Activated T-cell treated with anti-CD3 and anti-CD28 coated beads, Interleukin-2, amount 50 U/mL, for 72 hours (primary cell): ENCODE results near the gene EVX1. TPM values are rescaled to one million over a fixed set of nuclear protein-coding genes. Genes with fewer than 3 reads are reported as not detected.
A peak's percentile ranks its signal among the peaks of the same experiment; 100 is the strongest.

Source experiments
- ATAC-seq, 2 donors: fragments of 150-1000 bp; cut with Tn5 transposase; replicated peaks in 1 of 2; 2 replicates each; pipeline ENCODE4 v1.10.0; 2021; ENCODE audit warnings: moderate library complexity in 2 of 2, mild to moderate bottlenecking in 1 of 2
- DNase-seq, 2 donors: peaks; one replicate each; pipeline ENCODE4 v3.0.0; 2021 to 2022; ENCODE audit warnings: mixed read lengths in 1 of 2
- H3K27ac Mint-ChIP-seq: one replicate; pipeline ENCODE4 v1.8.0; 2022; ENCODE audit warnings: mild to moderate bottlenecking, moderate library complexity, mixed read lengths
- H3K27me3 Mint-ChIP-seq: one replicate; pipeline ENCODE4 v1.8.0; 2022; ENCODE audit warnings: low read depth, mixed read lengths
- H3K36me3 Mint-ChIP-seq, 2 donors: one replicate each; pipeline ENCODE4 v1.8.0; 2022; ENCODE audit warnings: mixed read lengths in 2 of 2, mild to moderate bottlenecking in 1 of 2; ENCODE audit not compliant: insufficient read depth in 2 of 2
- H3K4me1 Mint-ChIP-seq: one replicate; pipeline ENCODE4 v1.8.0; 2022; ENCODE audit warnings: low read depth, mixed read lengths
- H3K4me3 Mint-ChIP-seq, 2 donors: one replicate each; pipeline ENCODE4 v1.8.0; 2022; ENCODE audit warnings: mild to moderate bottlenecking in 2 of 2, mixed read lengths in 2 of 2, moderate library complexity in 2 of 2
- H3K9me3 Mint-ChIP-seq, 2 donors: one replicate each; pipeline ENCODE4 v1.8.0; 2022; ENCODE audit warnings: mixed read lengths in 2 of 2
- total RNA-seq, 2 donors: library from RNA; stranded (reverse); gene quantifications; one replicate each; pipeline ENCODE4 v1.2.3, GENCODE V29; 2022

Gene EVX1
- total RNA-seq, 2 donors from 2014 or later, result 0.07 TPM; not detected in 1

GRCh38 chr7:27211764-27212204 is 30.8 kb upstream of the EVX1 start:
- H3K36me3 Mint-ChIP-seq, result no peaks in the 10 kb centered on the region
- H3K27me3 Mint-ChIP-seq, result peaks cover 94% of the 10 kb centered on the region
- H3K27ac Mint-ChIP-seq, result no peak overlapping the region
- DNase-seq (no peak), ATAC-seq (no peak)
- no peaks in the 10 kb centered on the region for H3K9me3 Mint-ChIP-seq
- no peak overlapping the region for H3K4me3 Mint-ChIP-seq
- H3K4me1 Mint-ChIP-seq, result peaks cover 17% of the 10 kb centered on the region

- Mint-ChIP-seq H3K27me3 (peaks cover 94% of the 10 kb centered on the region), H3K4me3 (peak overlapping the region; percentile 27 to 51), H3K36me3 (no peaks in the 10 kb centered on the region), H3K27ac (no peak overlapping the region), H3K9me3 (no peaks in the 10 kb centered on the region), H3K4me1 (peaks cover 17% of the 10 kb centered on the region)
- no peak for ATAC-seq
- DNase-seq, result no peak
These were observed 29.8 kb upstream of the EVX1 start for GRCh38 chr7:27212497-27213432.

GRCh38 chr7:27213433-27214238 is 29.0 kb upstream of the EVX1 start:
- Mint-ChIP-seq H3K36me3 (no peaks in the 10 kb centered on the region), H3K27me3 (peaks cover 94% of the 10 kb centered on the region), H3K9me3 (no peaks in the 10 kb centered on the region), H3K4me1 (peaks cover 17% of the 10 kb centered on the region), H3K4me3 (peak overlapping the region in 1 of 2 donors; percentile 39), H3K27ac (no peak overlapping the region)
- ATAC-seq (no peak), DNase-seq (no peak)

DNA sequence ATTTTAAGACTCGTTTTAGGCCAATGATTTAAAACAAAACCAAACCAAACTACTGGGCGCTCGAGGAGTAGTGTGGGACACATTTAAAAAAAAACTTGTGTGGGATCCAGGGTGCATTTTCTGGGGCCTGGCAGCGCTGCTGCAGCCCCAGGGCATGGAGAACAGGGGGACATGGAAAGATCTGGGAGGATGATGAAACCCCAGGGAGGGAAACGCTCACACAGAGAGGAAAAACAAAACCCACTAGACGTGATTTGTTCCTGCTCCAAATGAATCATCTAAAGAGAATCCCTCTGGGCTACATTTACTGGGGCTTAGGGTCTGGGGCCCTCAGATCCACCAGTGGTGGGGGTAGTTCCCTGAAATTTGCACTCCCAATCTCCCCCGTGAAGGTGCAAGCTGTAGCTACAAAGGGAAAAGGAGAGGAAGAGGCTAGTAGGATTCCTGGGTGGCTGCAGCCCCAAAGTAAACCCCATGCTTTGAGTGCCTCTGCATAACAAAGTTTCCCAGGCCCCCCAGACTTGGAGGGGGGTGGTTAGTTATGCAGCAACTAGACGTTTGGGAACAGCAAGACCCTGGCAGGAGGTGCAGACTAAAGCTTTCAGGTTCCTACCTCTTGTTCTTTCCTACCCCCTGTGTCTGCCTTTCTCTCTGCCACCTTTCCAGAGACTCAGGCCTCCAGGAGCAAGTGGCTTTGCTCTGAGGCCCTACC is 28.2 kb upstream of the EVX1 start:
- H3K36me3 Mint-ChIP-seq, result no peaks in the 10 kb centered on the region
- H3K4me1 Mint-ChIP-seq, result peaks cover 17% of the 10 kb centered on the region
- H3K27ac Mint-ChIP-seq, result no peak overlapping the region
- H3K4me3 Mint-ChIP-seq, result no peak overlapping the region
- ATAC-seq (no peak), DNase-seq (no peak)
- H3K9me3 Mint-ChIP-seq, result no peaks in the 10 kb centered on the region
- H3K27me3 Mint-ChIP-seq, result peaks cover 94% of the 10 kb centered on the region

DNA sequence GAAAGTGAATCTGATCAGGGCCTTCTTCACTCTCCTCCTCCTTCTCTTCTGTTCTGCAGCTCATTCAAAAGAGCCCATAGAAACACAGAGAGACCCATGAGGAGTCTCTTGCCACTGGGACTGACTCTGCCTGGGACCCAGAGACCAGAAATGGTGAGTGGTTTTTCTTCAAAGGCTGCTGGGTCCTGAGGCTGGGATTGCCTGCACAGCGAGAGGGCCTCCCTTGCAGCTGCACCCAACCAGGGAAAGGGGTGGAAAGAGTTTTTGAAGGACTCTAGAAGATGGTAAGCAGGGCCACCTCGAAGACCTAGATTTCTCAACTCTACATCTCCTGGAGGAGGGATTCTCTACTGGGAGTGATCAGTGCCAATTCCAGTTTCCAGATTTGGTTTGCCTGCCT is 27.2 kb upstream of the EVX1 start:
- DNase-seq (no peak), ATAC-seq (no peak)
- H3K36me3 Mint-ChIP-seq, result no peaks in the 10 kb centered on the region
- H3K27me3 Mint-ChIP-seq, result peaks cover 92% of the 10 kb centered on the region
- peaks cover 13% of the 10 kb centered on the region for H3K4me1 Mint-ChIP-seq
- no peak overlapping the region for H3K27ac Mint-ChIP-seq
- no peaks in the 10 kb centered on the region for H3K9me3 Mint-ChIP-seq
- H3K4me3 Mint-ChIP-seq, result no peak overlapping the region

DNA sequence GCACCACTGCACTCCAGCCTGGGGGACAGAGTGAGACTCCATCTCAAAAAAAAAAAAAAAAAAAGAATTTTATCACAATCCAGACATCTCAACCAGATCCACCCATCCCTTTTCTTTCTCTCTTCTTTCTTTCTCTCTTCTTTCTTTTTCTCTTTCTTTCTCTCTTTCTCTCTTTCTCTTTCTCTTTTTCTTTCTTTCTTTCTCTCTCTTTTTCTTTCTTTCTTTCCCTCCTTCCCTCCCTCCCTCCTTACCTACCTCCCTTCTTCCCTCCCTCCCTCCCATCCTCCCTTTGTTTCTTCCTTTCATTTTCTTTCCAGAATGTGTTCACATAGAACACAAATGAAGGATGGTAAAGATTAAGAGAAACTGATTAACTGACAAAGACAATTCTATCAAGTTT is 24.7 kb upstream of the EVX1 start:
- no peaks in the 10 kb centered on the region for H3K9me3 Mint-ChIP-seq
- ATAC-seq (no peak), DNase-seq (no peak)
- H3K4me1 Mint-ChIP-seq, result peaks cover 18% of the 10 kb centered on the region
- no peak overlapping the region for H3K4me3 Mint-ChIP-seq
- H3K27ac Mint-ChIP-seq, result no peak overlapping the region
- H3K27me3 Mint-ChIP-seq, result peaks cover 90% of the 10 kb centered on the region
- H3K36me3 Mint-ChIP-seq, result no peaks in the 10 kb centered on the region

DNA sequence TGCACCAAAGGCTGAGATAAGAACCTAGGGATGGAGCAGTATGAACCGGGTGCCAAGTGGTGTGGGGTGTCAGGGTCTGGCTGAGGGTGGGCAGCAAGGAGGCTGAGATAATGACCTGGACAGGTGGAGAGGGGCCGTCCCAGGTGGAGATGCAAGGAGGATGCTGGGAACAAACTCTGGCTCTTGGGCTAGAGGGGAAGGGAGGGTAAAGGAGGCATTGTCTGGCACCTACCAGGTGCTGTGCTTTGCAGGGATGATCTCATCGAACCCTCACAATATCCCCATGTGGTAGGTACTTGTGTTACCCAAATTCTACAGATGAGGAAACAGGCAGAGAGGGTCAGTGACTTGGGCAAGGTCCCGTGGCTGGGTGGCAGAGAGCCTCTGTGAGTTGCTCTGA is 22.8 kb upstream of the EVX1 start:
- Mint-ChIP-seq H3K4me1 (peaks cover 9% of the 10 kb centered on the region), H3K9me3 (no peaks in the 10 kb centered on the region), H3K27ac (no peak overlapping the region), H3K27me3 (peaks cover 93% of the 10 kb centered on the region), H3K36me3 (no peaks in the 10 kb centered on the region), H3K4me3 (no peak overlapping the region)
- ATAC-seq (no peak), DNase-seq (no peak)

GRCh38 chr7:27220440-27220955 is 22.1 kb upstream of the EVX1 start:
- H3K27me3 Mint-ChIP-seq, result peaks cover 91% of the 10 kb centered on the region
- H3K4me3 Mint-ChIP-seq, result no peak overlapping the region
- DNase-seq (no peak), ATAC-seq (no peak)
- peaks cover 9% of the 10 kb centered on the region for H3K4me1 Mint-ChIP-seq
- no peaks in the 10 kb centered on the region for H3K36me3 Mint-ChIP-seq
- H3K9me3 Mint-ChIP-seq, result no peaks in the 10 kb centered on the region
- H3K27ac Mint-ChIP-seq, result no peak overlapping the region

GRCh38 chr7:27221201-27221797 is 21.3 kb upstream of the EVX1 start:
- Mint-ChIP-seq H3K27ac (no peak overlapping the region), H3K4me3 (peak overlapping the region in 1 of 2 donors; percentile 31), H3K36me3 (no peaks in the 10 kb centered on the region), H3K9me3 (no peaks in the 10 kb centered on the region), H3K27me3 (peaks cover 87% of the 10 kb centered on the region), H3K4me1 (peaks cover 9% of the 10 kb centered on the region)
- no peak for DNase-seq
- ATAC-seq, result peak; percentile 64 to 72

GRCh38 chr7:27223941-27224575 is 18.5 kb upstream of the EVX1 start:
- Mint-ChIP-seq H3K4me1 (peaks cover 9% of the 10 kb centered on the region), H3K4me3 (no peak overlapping the region), H3K9me3 (no peaks in the 10 kb centered on the region), H3K27ac (no peak overlapping the region), H3K36me3 (no peaks in the 10 kb centered on the region), H3K27me3 (peaks cover 88% of the 10 kb centered on the region)
- DNase-seq, result no peak
- no peak for ATAC-seq

GRCh38 chr7:27224983-27225934 is 17.3 kb upstream of the EVX1 start:
- no peak for DNase-seq
- H3K4me1 Mint-ChIP-seq, result peaks cover 9% of the 10 kb centered on the region
- no peaks in the 10 kb centered on the region for H3K36me3 Mint-ChIP-seq
- no peak overlapping the region for H3K27ac Mint-ChIP-seq
- no peak overlapping the region for H3K4me3 Mint-ChIP-seq
- H3K9me3 Mint-ChIP-seq, result no peaks in the 10 kb centered on the region
- no peak for ATAC-seq
- H3K27me3 Mint-ChIP-seq, result peaks cover 86% of the 10 kb centered on the region
